Gastrocnemius medialis (tissue), 4 donors: ENCODE results near the gene UNC119.

ENCODE experiments used
- CTCF ChIP-seq, 5 experiments: fragments of 450-650 bp in 3 of 5; fragments of 200-600 bp in 2 of 5; sonication (generic) in 2 of 5; IDR thresholded peaks in 4 of 5; conservative IDR thresholded peaks in 1 of 5; 1 replicate in 4 of 5; 2 replicates in 1 of 5; pipeline ENCODE4 v1.5.1; 2016 to 2019; ENCODE audit warnings: antibody characterized with exemption in 5 of 5, mild to moderate bottlenecking in 3 of 5, moderate library complexity in 3 of 5
- POLR2A ChIP-seq, 2 donors: fragments of 450-650 bp; IDR thresholded peaks; one replicate each; pipeline ENCODE4 v1.6.1; 2017; ENCODE audit warnings: antibody characterized with exemption in 2 of 2, mild to moderate bottlenecking in 2 of 2, moderate library complexity in 2 of 2

GRCh38 chr17:28497931-28498330, 54.5 kb downstream of the UNC119 start:
- TF ChIP-seq CTCF (IDR thresholded peaks at IDR 0.05 in 4 of 5, conservative IDR thresholded peaks at IDR 0.05 in 1 of 5), result no peak
- TF ChIP-seq POLR2A (IDR thresholded peaks at IDR 0.05), result no peak
